GM18505 (cell line): ENCODE results near the gene EXD3.
A peak's percentile ranks its signal among the peaks of the same experiment; 100 is the strongest.
"Not testable (repeated sequence)": the region's sequence is repeated elsewhere in the genome, so short reads cannot be mapped to it uniquely, and the experiment has no call there.

Source experiments
- ATAC-seq: cut with Tn5 transposase; IDR thresholded peaks from one replicate; pipeline ENCODE4 v1.9.1; 2021; ENCODE audit not compliant: unreplicated experiment
- POLR2A ChIP-seq: IDR thresholded peaks from 4 replicates; pipeline ENCODE4 v1.6.1; 2011; ENCODE audit warnings: borderline replicate concordance; ENCODE audit not compliant: insufficient read depth, insufficient read length; ENCODE audit errors: extremely low read depth

EXD3 gene

DNA sequence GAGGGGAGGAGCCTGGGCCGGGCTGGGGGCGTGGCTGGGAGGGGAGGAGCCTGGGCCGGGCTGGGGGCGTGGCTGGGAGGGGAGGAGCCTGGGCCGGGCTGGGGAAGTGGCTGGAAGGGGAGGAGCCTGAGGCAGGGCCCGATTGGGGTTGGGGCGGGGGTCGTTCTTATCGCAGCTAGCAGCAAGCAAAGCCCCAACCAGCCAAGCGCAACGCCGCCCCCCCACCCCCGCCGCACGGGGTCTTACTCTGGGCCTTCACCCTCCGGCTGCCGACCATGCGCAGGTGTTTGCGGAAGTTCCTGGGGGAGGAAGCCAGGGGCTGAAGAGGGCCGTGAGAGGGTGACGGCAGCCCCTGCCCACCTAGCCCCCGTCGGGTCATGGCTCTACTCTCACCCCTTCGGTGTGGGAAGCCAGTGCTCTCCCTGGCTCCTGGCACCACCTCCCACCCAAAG lies 31.2 kb upstream of the EXD3 start:
- ATAC-seq, result no peak
- no peak for TF ChIP-seq POLR2A

GRCh38 chr9:137453643-137454081 lies 30.7 kb upstream of the EXD3 start:
- peak; percentile 53 for ATAC-seq
- TF ChIP-seq POLR2A, result no peak

DNA sequence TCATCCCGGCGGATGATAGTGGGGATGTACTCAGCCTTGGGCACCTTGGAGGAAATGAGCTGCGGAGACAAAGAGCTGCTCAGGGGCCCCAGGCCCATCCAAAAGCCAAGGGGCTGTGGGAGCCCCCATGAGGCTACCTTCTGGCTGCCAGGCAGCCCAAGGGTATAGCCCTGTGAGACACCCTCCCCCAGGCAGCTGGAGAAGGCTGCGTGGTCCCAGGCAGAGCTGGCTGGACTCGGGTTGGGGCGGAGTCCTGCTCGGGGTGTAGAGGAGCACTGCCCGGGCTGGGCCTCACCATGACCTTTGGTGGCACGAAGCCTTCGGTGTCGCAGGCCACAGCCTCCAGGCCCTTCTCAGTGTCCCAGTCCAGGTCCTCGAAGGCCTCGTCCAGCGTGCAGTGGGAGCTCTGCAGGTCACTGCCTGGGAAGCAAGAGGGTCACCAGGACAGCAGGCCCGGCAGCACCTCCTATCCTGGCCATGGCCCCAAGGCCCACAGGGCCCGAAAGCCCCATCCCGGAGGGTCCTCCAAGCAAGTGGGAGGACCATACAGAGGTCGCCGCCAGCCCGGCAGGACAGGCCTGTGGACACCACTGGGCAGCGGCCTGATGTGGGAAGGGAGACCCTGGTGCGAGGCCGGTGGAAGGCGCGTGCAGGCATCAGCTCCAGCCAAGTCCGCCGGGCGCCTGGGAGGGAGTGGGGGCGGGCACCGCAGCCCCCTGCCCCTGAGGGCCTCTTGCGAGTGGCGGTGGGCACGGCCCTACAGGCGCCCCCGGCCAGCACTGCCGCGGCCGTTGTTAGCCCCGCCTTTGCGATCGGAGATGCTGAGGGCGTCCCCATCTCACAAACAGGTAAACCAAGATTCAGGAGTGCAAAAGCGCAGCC lies 30.0 kb upstream of the EXD3 start:
- no peak for TF ChIP-seq POLR2A
- ATAC-seq, result no peak

DNA sequence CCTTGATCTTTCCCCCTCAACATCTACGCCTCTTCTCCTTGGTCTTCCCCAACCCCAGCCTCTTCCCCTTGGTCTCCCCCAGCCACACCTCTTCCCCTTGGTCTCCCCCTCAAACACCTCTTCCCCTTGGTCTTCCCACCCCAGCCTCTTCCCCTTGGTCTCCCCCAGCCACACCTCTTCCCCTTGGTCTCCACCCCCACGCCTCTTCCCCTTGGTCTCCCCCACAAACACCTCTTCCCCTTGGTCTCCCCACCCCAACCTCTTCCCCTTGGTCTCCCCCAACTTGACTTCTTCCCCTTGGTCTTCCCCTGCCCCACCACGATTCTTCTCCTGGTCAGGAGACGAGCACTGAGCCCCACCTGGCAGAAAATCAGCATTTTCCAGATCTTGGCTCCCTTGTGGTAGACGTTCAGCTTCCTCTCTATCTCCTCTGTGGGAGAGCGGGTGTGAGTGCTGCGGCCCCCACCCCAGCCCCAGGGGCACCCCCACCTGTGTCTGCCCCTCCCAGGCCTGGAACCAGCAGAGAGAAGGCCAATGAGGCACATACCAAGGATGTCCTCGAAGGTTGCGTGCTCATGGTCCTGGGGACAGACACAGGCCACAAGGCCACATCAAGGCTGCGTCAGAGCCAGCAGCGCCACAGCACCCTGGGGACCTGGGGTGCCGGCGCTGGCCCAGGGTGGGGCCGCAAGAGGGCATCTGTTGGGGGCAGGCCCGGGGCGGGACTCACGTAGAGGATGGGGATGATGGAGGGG lies 29.2 kb upstream of the EXD3 start:
- TF ChIP-seq POLR2A, result no peak
- ATAC-seq, result no peak

DNA sequence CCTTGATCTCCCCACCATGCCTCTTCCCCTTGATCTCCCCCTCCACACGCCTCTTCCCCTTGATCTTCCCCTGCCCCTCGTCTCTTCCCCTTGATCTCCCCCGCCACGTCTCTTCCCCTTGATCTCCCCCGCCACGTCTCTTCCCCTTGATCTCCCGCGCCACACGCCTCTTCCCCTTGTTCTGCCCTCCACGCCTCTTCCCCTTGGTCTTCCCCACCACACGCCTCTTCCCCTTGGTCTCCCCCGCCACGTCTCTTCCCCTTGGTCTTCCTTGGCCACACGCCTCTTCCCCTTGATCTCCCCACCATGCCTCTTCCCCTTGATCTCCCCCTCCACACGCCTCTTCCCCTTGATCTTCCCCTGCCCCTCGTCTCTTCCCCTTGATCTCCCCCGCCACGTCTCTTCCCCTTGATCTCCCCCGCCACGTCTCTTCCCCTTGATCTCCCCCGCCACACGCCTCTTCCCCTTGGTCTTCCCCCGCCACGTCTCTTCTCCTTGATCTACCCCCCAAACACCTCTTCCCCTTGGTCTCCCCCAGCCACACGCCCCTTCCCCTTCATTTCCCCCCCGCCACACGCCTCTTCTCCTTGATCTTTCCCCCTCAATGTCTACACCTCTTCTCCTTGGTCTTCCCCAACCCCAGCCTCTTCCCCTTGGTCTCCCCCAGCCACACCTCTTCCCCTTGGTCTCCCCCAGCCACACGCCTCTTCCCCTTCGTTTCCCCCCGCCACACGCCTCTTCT lies 28.5 kb upstream of the EXD3 start:
- not testable (repeated sequence) for ATAC-seq

DNA sequence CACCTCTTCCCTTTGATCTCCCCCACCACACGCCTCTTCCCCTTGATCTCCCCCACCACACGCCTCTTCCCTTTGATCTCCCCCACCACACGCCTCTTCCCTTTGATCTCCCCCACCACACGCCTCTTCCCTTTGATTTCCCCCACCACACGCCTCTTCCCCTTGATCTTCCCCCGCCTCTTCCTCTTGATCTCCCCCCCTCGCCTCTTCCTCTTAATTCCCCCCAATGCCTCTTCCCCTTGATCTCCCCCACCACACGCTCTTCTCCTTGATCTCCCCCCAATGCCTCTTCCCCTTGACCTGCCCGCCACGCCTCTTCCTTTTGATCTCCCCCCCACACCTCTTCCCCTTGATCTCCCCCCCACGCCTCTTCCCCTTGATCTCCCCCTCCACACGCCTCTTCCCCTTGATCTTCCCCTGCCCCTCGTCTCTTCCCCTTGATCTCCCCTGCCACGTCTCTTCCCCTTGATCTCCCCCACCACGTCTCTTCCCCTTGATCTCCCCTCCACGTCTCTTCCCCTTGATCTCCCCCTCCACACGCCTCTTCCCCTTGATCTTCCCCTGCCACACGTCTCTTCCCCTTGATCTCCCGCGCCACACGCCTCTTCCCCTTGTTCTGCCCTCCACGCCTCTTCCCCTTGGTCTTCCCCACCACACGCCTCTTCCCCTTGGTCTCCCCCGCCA lies 27.7 kb upstream of the EXD3 start:
- not testable (repeated sequence) for ATAC-seq

GRCh38 chr9:137449931-137450538 lies 27.1 kb upstream of the EXD3 start:
- no peak for ATAC-seq
- no peak for TF ChIP-seq POLR2A

DNA sequence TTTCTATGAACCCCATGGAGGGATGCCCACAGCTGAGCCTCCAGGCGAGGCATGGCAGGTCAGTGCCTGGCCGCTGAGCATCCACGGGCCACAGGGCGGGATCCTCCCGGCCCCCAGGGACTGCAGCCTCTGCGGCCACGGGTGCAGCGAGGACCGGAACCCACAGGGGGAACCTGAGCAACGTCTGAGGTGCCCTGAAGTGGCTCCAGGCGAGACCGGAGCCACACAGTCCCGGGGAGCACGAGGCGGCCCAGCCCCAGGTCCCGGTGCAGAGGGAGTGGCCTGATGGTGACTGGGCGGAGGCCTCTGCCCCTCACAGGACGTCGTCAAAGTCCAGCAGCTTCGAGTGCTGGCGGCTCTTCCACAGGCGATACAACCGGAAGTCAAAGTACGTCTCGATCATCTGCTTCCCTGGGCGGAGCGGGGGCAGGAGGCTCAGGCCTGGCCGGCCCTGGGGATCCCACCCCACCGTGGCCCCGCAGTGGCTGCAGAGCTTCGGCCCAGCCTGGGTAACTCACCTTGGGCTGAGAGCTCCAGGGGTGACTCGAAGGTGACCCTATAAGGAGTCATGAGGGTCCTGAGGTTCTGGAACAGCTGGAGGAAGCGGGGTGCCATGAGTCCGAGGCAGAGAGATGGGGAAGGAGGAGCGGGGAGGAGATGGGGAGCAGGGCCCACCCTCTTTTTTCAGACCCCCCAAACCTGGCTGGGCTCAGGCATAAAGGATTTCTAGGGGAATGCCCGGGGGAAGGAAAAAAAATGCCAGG lies 26.3 kb upstream of the EXD3 start:
- ATAC-seq, result no peak
- no peak for TF ChIP-seq POLR2A

GRCh38 chr9:137448602-137448962 lies 25.6 kb upstream of the EXD3 start:
- ATAC-seq, result no peak
- TF ChIP-seq POLR2A, result no peak

GRCh38 chr9:137447722-137448601 lies 25.0 kb upstream of the EXD3 start:
- TF ChIP-seq POLR2A, result no peak
- ATAC-seq, result no peak

DNA sequence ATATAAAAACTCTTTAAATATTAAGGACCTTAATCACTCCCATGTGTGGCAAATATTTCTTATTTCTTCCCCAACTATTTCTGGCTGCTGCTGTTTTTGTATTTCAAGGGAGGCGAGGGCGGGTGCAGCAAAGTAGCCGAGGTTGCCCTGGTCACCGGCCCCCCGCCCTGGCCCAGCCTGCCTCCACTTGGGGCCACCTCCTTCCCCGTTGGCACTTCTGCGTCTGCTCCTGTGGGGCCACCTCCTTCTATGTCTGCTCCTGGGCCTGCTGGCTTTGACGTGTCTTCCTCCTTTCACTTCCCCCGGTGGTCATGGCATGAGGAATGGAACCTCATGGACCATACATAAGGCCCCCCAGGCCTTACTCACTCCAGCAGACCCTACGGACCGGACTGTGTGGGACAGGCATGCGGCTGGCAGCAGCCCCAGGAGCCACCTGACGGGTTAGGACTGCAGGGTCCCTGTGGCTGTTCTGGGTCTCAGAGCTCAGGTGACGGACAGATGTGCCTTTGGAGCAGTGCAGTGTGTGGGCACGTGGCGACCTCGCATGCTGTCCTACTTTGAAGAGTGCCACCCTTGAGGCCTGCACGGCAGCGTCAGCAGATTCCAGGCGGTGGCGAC lies 24.0 kb upstream of the EXD3 start:
- no peak for TF ChIP-seq POLR2A
- no peak for ATAC-seq
